NCI-H526 treated with DMSO at 0.1 percent for 48 hours (cell line): ENCODE measurements around the gene YTHDF1.

Source experiments
- DNase-seq: peaks from one replicate; lab custom pipeline; 2025; lab: John Stamatoyannopoulos, UW

Gene YTHDF1

GRCh38 chr20:63208346-63208909 is 7.5 kb downstream of the YTHDF1 start:
- no peak for DNase-seq

GRCh38 chr20:63206878-63207277 is 9.1 kb downstream of the YTHDF1 start:
- no peak for DNase-seq

- DNase-seq: no peak
Measured at GRCh38 chr20:63205896-63206295, 10.0 kb downstream of the YTHDF1 start.

- DNase-seq: no peak
Measured at GRCh38 chr20:63204362-63204761, 11.6 kb downstream of the YTHDF1 start.

GRCh38 chr20:63202811-63203526 is 13.0 kb downstream of the YTHDF1 start:
- DNase-seq: no peak

GRCh38 chr20:63202021-63202420 is 13.9 kb downstream of the YTHDF1 start:
- no peak for DNase-seq

- DNase-seq: no peak
Measured at GRCh38 chr20:63198606-63199005, 17.3 kb downstream of the YTHDF1 start.

GRCh38 chr20:63196768-63197470 is 19.0 kb downstream of the YTHDF1 start:
- DNase-seq: no peak

GRCh38 chr20:63194797-63195173 is 21.1 kb downstream of the YTHDF1 start:
- no peak for DNase-seq

- no peak for DNase-seq
Measured at GRCh38 chr20:63194007-63194796, 21.7 kb downstream of the YTHDF1 start.

- DNase-seq: no peak
Measured at GRCh38 chr20:63192721-63193120, 23.2 kb downstream of the YTHDF1 start.

- DNase-seq: no peak
Measured at GRCh38 chr20:63191400-63191799, 24.5 kb downstream of the YTHDF1 start.

GRCh38 chr20:63190828-63191227 is 25.1 kb downstream of the YTHDF1 start:
- DNase-seq: no peak

- DNase-seq: no peak
Measured at GRCh38 chr20:63189846-63190559, 25.9 kb downstream of the YTHDF1 start.

GRCh38 chr20:63189322-63189642 is 26.6 kb downstream of the YTHDF1 start:
- no peak for DNase-seq

- DNase-seq: no peak
Measured at GRCh38 chr20:63188641-63189321, 27.1 kb downstream of the YTHDF1 start.

- DNase-seq: no peak
Measured at GRCh38 chr20:63188159-63188442, 27.8 kb downstream of the YTHDF1 start.

GRCh38 chr20:63187338-63188158 is 28.4 kb downstream of the YTHDF1 start:
- no peak for DNase-seq

GRCh38 chr20:63186528-63187316 is 29.2 kb downstream of the YTHDF1 start:
- no peak for DNase-seq

- no peak for DNase-seq
Measured at GRCh38 chr20:63186084-63186483, 29.8 kb downstream of the YTHDF1 start.
